HEK293 (cell line): Measurements from ENCODE around the gene RGS9.

ENCODE experiments used
- CTCF ChIA-PET: fragments of 350-600 bp; formaldehyde crosslinking; extraction: SDS; loops from one replicate; lab custom pipeline; 2021; ENCODE audit warnings: antibody characterized with exemption; lab: Yijun Ruan, JAX
- POLR2A ChIA-PET: fragments of 300-600 bp; formaldehyde crosslinking; extraction: SDS; loops from one replicate; lab custom pipeline; 2020; ENCODE audit warnings: antibody characterized with exemption, inconsistent platforms; lab: Yijun Ruan, JAX
- H3K27ac ChIP-seq: fragments of 200-500 bp; sonication (Bioruptor generic); 2 replicates; pipeline ENCODE4 v1.5.1; 2014; ENCODE audit warnings: low read depth, low read length, control low read depth, inconsistent platforms; ENCODE audit errors: extremely low read depth
- H3K36me3 ChIP-seq, 2 experiments: fragments of 200-500 bp in 1 of 2; sonication (Bioruptor generic) in 1 of 2; 1 replicate in 1 of 2; 2 replicates in 1 of 2; pipeline ENCODE4 v1.5.1; 2014 to 2017; ENCODE audit warnings: inconsistent platforms in 2 of 2, low read length in 2 of 2; ENCODE audit not compliant: control insufficient read depth in 2 of 2, insufficient read depth in 1 of 2
- H3K4me1 ChIP-seq: fragments of 200-500 bp; sonication (Bioruptor generic); 2 replicates; pipeline ENCODE4 v1.5.1; 2014; ENCODE audit warnings: mild to moderate bottlenecking, low read length, inconsistent platforms; ENCODE audit not compliant: control insufficient read depth, insufficient read depth
- H3K4me3 ChIP-seq: 2 replicates; pipeline ENCODE4 v1.5.1; 2011; ENCODE audit warnings: low read depth, mild to moderate bottlenecking, control low read depth, low read length, moderate library complexity
- H3K9me3 ChIP-seq: fragments of 200-500 bp; sonication (Bioruptor generic); 2 replicates; pipeline ENCODE4 v1.5.1; 2014; ENCODE audit warnings: low read depth, low read length, inconsistent platforms; ENCODE audit not compliant: control insufficient read depth, insufficient read depth
- BCL11A ChIP-seq: fragments of 450-650 bp; formaldehyde crosslinking; IDR thresholded peaks from 2 replicates; pipeline ENCODE4 v1.5.1; 2016; ENCODE audit warnings: low read depth, missing biosample characterization, missing genetic modification characterization
- ELK4 ChIP-seq: IDR thresholded peaks from 2 replicates; pipeline ENCODE4 v1.6.1; 2011; ENCODE audit warnings: mild to moderate bottlenecking, low read depth, low read length, borderline replicate concordance
- GFI1B ChIP-seq: fragments of 450-650 bp; formaldehyde crosslinking; IDR thresholded peaks from 2 replicates; pipeline ENCODE4 v1.5.1; 2016; ENCODE audit warnings: missing biosample characterization, missing genetic modification characterization
- KLF1 ChIP-seq: fragments of 450-650 bp; formaldehyde crosslinking; IDR thresholded peaks from 2 replicates; pipeline ENCODE4 v1.5.1; 2016; ENCODE audit warnings: missing biosample characterization, missing genetic modification characterization
- MEIS1 ChIP-seq: sonication (generic); formaldehyde crosslinking; IDR thresholded peaks from 2 replicates; pipeline ENCODE4 v1.8.1; 2022; ENCODE audit warnings: missing genetic modification reagents, mild to moderate bottlenecking, borderline replicate concordance
- RBAK ChIP-seq: fragments of 450-650 bp; formaldehyde crosslinking; IDR thresholded peaks from 2 replicates; pipeline ENCODE4 v1.5.1; 2016; ENCODE audit warnings: missing biosample characterization, missing genetic modification characterization
- TCF7L2 ChIP-seq: IDR thresholded peaks from 2 replicates; pipeline ENCODE4 v1.6.1; 2011; ENCODE audit warnings: low read depth, mild to moderate bottlenecking, inconsistent platforms, low read length, moderate library complexity, borderline replicate concordance
- TRIM28 ChIP-seq: IDR thresholded peaks from 2 replicates; pipeline ENCODE4 v1.6.1; 2011; ENCODE audit warnings: low read length, control low read depth, borderline replicate concordance
- ZBTB17 ChIP-seq: fragments of 450-650 bp; formaldehyde crosslinking; IDR thresholded peaks from 2 replicates; pipeline ENCODE4 v1.5.1; 2016; ENCODE audit warnings: missing biosample characterization, missing genetic modification characterization
- ZBTB21 ChIP-seq: fragments of 450-650 bp; formaldehyde crosslinking; IDR thresholded peaks from 2 replicates; pipeline ENCODE4 v1.5.1; 2017; ENCODE audit warnings: missing biosample characterization, missing genetic modification characterization
- ZBTB26 ChIP-seq: fragments of 450-650 bp; formaldehyde crosslinking; optimal IDR thresholded peaks from 2 replicates; pipeline ENCODE3; 2016; ENCODE audit warnings: missing biosample characterization, mild to moderate bottlenecking, missing genetic modification characterization
- ZNF112 ChIP-seq: fragments of 450-650 bp; formaldehyde crosslinking; IDR thresholded peaks from 2 replicates; pipeline ENCODE4 v1.5.0; 2017; ENCODE audit warnings: missing biosample characterization, missing genetic modification characterization
- ZNF132 ChIP-seq: fragments of 450-650 bp; formaldehyde crosslinking; IDR thresholded peaks from 2 replicates; pipeline ENCODE4 v1.5.1; 2017; ENCODE audit warnings: missing biosample characterization, missing genetic modification characterization, borderline replicate concordance
- ZNF18 ChIP-seq: fragments of 450-650 bp; formaldehyde crosslinking; IDR thresholded peaks from 2 replicates; pipeline ENCODE4 v1.5.1; 2016; ENCODE audit warnings: missing biosample characterization, missing genetic modification characterization
- ZNF335 ChIP-seq: fragments of 450-650 bp; formaldehyde crosslinking; conservative IDR thresholded peaks from 2 replicates; pipeline ENCODE4 v1.5.1; 2016; ENCODE audit warnings: missing biosample characterization, missing genetic modification characterization
- ZNF341 ChIP-seq: fragments of 450-650 bp; formaldehyde crosslinking; IDR thresholded peaks from 2 replicates; pipeline ENCODE4; 2016; ENCODE audit warnings: low read depth, missing biosample characterization, missing genetic modification characterization
- ZNF391 ChIP-seq: fragments of 450-650 bp; formaldehyde crosslinking; IDR thresholded peaks from 2 replicates; pipeline ENCODE4 v1.5.1; 2016; ENCODE audit warnings: low read depth, missing biosample characterization, missing genetic modification characterization, borderline replicate concordance
- ZNF600 ChIP-seq: fragments of 450-650 bp; formaldehyde crosslinking; IDR thresholded peaks from 2 replicates; pipeline ENCODE4 v1.5.1; 2016; ENCODE audit warnings: missing biosample characterization, missing genetic modification characterization
- ZNF658 ChIP-seq: fragments of 450-650 bp; formaldehyde crosslinking; IDR thresholded peaks from 2 replicates; pipeline ENCODE4; 2016; ENCODE audit warnings: missing biosample characterization, missing genetic modification characterization
- ZNF664 ChIP-seq: fragments of 450-650 bp; formaldehyde crosslinking; IDR thresholded peaks from 2 replicates; pipeline ENCODE4 v1.5.1; 2016; ENCODE audit warnings: missing biosample characterization, missing genetic modification characterization
- ZNF768 ChIP-seq: fragments of 450-650 bp; formaldehyde crosslinking; IDR thresholded peaks from 2 replicates; pipeline ENCODE4 v1.5.1; 2018; ENCODE audit warnings: missing biosample characterization, mild to moderate bottlenecking, missing genetic modification characterization
- ZNF830 ChIP-seq: fragments of 450-650 bp; IDR thresholded peaks from 2 replicates; pipeline ENCODE4 v1.5.0; 2018; ENCODE audit warnings: missing biosample characterization, missing genetic modification characterization, low read depth, mild to moderate bottlenecking, moderate library complexity
- ZNF843 ChIP-seq: fragments of 450-650 bp; formaldehyde crosslinking; IDR thresholded peaks from 2 replicates; pipeline ENCODE4 v1.5.1; 2016; ENCODE audit warnings: missing biosample characterization, missing genetic modification characterization
- ZSCAN23 ChIP-seq: fragments of 450-650 bp; formaldehyde crosslinking; IDR thresholded peaks from 2 replicates; pipeline ENCODE4 v1.5.1; 2016; ENCODE audit warnings: missing biosample characterization, missing genetic modification characterization
- ZXDB ChIP-seq: fragments of 450-650 bp; formaldehyde crosslinking; IDR thresholded peaks from 2 replicates; pipeline ENCODE4 v1.5.1; 2016; ENCODE audit warnings: missing biosample characterization, missing genetic modification characterization

Gene RGS9

GRCh38 chr17:65155622-65156021 lies 18.5 kb downstream of the RGS9 start:
- ChIA-PET POLR2A (interaction anchor here (1.1 kb wide), 1 partner anchor 33 kb away, joined by 4 read pairs; no protein-coding TSS in a partner anchor), CTCF (interaction anchor here (0.6 to 1.9 kb wide), 3 partner anchors 9 to 361 kb away, joined by 4 to 10 read pairs (median 5); partner anchors contain the start of gene RGS9)
- Histone ChIP-seq H3K4me3 (no peak overlapping the region), H3K36me3 (no peaks in the 10 kb centered on the region), H3K27ac (no peak overlapping the region), H3K9me3 (no peaks in the 10 kb centered on the region)
- TF ChIP-seq GFI1B (tag by site-specific recombination) (no peak), MEIS1 (CRISPR knock-in tag) (no peak), ZNF658 (tag by site-specific recombination) (no peak), ZNF768 (tag by site-specific recombination) (no peak), ZNF391 (tag by site-specific recombination) (no peak), ZNF335 (tag by site-specific recombination) (no peak), ZBTB21 (tag by site-specific recombination) (no peak), ZNF600 (no peak)
- TF ChIP-seq, all 188 proteins: peak for 0
- 0 out of 2 replicates have a peak, but pooled peaks cover 2% of the 10 kb centered on the region for H3K4me1 ChIP-seq

GRCh38 chr17:65156185-65156834 lies 19.1 kb downstream of the RGS9 start:
- ChIA-PET POLR2A (interaction anchor here (0.6 to 1.1 kb wide), 2 partner anchors 34 to 111 kb away, joined by 4 to 5 read pairs; no protein-coding TSS in a partner anchor), CTCF (interaction anchor here (1.0 to 1.9 kb wide), 2 partner anchors 8 to 19 kb away, joined by 5 to 10 read pairs; partner anchors contain the start of gene RGS9)
- Histone ChIP-seq H3K4me1 (0 out of 2 replicates have a peak, but pooled peaks cover 2% of the 10 kb centered on the region), H3K9me3 (no peaks in the 10 kb centered on the region), H3K36me3 (no peaks in the 10 kb centered on the region), H3K27ac (no peak overlapping the region), H3K4me3 (no peak overlapping the region)
- TF ChIP-seq ZBTB26 (tag by site-specific recombination) (no peak), MEIS1 (CRISPR knock-in tag) (no peak), TRIM28 (no peak), ZNF843 (tag by site-specific recombination) (no peak), ZNF664 (no peak), ZNF18 (no peak), TCF7L2 (no peak), BCL11A (tag by site-specific recombination) (no peak)

- Histone ChIP-seq H3K36me3 (no peaks in the 10 kb centered on the region), H3K4me3 (no peak overlapping the region), H3K27ac (no peak overlapping the region), H3K4me1 (0 out of 2 replicates have a peak, but pooled peaks cover 2% of the 10 kb centered on the region), H3K9me3 (no peaks in the 10 kb centered on the region)
- ChIA-PET CTCF (interaction anchor here (1.0 kb wide), 1 partner anchor 7 kb away, joined by 5 read pairs; no protein-coding TSS in a partner anchor), POLR2A (interaction anchor here (0.6 kb wide), 1 partner anchor 112 kb away, joined by 5 read pairs; no protein-coding TSS in a partner anchor)
- TF ChIP-seq ZNF112 (tag by site-specific recombination) (no peak), ZXDB (tag by site-specific recombination) (no peak), KLF1 (no peak), ZBTB17 (tag by site-specific recombination) (no peak), ZBTB21 (tag by site-specific recombination) (no peak), ZSCAN23 (tag by site-specific recombination) (no peak), ELK4 (no peak), RBAK (tag by site-specific recombination) (no peak), ZNF341 (no peak), ZNF132 (tag by site-specific recombination) (no peak), ZNF830 (tag by site-specific recombination) (no peak)
Observed at GRCh38 chr17:65156835-65157565, 19.8 kb downstream of the RGS9 start.
